HG03439 (cell line): ENCODE data around the gene FAIM2.
"Not testable (repeated sequence)": the region's sequence is repeated elsewhere in the genome, so short reads cannot be mapped to it uniquely, and the experiment has no call there.

Experiments
- ATAC-seq: cut with Tn5 transposase; IDR thresholded peaks from one replicate; pipeline ENCODE4 v1.9.1; 2021; ENCODE audit warnings: mild to moderate bottlenecking, moderate library complexity; ENCODE audit not compliant: unreplicated experiment

The FAIM2 gene

GRCh38 chr12:49867570-49868341 is 35.9 kb downstream of the FAIM2 start:
- no peak for ATAC-seq

DNA sequence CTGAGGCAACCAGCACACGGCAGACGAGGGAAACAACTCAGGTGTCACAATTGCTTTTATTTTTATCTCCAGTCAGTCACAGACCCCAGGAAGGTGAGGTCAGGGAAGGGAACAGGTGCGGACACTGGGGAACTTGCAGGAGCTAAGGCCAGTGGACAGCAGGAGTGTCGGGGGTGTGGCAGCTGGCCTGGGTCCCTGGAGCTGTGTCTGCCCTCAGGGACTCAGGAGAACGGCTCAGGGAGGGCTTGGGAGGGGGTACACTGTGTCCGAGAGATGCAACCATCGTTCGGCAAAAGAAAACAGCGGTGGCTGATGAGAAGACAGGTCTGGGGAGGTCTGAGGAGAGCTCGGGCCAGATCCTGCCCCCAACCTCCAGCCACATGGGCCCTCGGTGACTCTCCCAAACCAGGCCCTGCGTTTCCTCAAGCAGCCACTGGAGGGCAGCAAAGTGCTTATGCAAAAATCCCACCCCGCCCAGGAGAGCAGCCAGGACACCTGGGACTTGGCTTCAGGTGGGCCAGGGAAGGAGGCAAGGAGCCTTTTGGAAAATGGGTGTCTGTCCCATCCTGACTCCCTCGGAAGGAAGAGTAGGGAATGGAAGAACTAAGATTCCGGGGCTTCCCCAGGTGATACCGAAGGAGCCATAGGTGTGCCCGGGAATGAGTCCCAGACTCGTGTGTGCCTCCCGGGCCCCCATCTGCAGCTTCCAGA is 36.7 kb downstream of the FAIM2 start:
- peak; percentile 61 for ATAC-seq

GRCh38 chr12:49865782-49866135 is 37.9 kb downstream of the FAIM2 start:
- no peak for ATAC-seq

DNA sequence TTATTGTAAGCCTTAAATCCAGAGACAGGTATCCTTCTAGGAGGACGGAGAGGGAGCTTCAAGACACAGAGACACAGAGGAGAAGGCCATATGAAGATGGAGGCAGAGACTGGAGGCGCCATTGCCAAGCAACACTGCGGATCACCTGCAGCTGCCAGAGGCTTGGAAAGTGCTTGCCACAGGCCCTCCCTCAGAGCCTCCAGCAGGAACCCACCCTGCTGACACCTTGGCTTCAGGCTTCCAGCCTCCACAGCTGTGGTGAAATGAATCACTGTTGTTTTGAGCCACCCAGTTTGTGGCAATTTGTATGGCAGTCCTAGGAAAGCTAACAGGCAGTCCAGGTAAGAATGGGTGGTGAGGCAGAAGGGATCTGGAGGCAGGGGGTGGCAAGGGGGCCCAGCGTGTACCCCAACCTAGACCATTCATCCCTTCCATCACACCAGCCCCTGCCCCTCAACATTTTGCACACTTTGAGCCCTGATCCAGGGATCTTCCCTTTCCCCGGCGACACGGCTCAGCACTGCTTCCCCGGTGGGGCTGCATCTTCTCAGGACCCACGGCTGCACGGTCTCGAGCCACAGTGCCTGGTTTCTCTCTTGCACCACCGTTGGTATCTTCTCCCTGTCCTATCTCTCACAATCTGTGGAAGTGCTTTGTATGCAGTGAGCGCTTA is 38.5 kb downstream of the FAIM2 start:
- ATAC-seq = no peak

DNA sequence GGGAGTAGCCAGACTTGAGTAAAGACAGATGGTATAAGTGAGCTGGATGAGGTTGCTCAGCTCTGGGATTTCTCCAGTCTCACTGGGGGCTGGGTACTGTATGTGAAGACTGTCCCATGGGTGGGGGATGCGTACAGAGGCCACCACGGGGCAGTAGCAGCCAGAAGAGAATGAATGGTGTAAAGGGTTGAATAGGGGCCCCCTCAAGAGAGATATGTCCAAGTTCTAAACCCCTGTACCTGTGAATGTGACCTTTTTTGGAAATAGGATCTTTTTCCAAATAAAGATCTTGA is 39.0 kb downstream of the FAIM2 start:
- ATAC-seq = no peak

DNA sequence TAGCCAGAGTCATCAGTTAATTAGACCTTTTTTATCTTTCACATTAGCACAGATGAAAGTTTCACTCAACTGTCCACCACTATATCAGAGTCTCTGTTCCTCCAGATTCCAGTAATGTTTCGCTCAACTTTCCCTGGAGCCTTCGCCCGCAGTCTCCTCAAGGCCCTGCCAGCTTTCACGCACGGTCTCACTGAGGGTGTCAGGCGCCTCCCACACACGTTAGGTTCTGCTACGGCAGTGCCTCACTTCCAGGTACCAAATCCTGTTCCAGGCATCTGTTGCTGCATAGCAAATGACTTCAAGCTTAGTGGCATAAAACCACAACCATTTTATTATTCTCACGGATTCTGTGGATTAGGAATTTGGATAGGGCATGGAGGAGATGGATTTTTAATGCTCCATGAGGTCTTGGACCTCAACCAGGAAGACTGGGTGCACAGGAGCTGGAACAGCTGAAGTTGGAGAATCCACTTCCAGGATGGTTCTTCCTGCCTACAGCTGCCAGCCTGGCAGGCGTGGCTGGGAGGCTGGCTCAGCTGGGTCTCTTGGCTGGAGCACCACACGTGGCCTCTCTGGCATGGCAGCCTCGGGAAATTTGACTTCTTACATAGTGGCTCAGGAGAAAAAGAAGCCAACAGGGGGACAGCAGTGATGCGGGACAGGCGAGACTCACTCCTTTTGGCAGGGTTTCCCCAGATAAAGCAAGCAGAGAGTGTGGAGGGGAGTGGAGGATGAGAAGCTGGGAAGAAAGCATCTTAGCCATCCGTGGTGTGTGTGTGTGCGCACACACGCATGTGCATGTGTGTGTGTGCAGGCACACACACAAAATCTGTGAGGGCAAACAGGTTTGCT is 39.5 kb downstream of the FAIM2 start:
- no peak for ATAC-seq

GRCh38 chr12:49860921-49861320 is 42.8 kb downstream of the FAIM2 start:
- ATAC-seq = not testable (repeated sequence)

GRCh38 chr12:49855890-49856289 is 47.8 kb downstream of the FAIM2 start:
- not testable (repeated sequence) for ATAC-seq

DNA sequence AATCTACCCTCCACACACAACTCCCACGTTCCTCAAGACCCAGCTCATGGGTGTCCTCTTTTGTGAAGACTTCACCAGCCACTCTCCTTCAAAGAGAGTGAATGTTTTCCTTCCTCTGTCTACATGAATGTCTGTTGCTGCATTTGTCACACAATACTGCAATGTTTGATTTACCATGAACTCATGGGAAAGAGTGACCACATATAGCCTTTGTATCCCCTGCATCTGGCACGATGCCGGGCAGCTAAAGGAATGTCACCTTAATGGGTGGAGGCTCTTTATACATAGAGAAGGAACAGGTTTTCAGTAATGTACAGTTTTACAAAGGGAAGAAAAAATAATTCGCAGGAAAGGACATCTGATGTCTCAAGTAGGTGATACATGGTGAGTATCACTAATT is 48.7 kb downstream of the FAIM2 start:
- ATAC-seq = no peak

DNA sequence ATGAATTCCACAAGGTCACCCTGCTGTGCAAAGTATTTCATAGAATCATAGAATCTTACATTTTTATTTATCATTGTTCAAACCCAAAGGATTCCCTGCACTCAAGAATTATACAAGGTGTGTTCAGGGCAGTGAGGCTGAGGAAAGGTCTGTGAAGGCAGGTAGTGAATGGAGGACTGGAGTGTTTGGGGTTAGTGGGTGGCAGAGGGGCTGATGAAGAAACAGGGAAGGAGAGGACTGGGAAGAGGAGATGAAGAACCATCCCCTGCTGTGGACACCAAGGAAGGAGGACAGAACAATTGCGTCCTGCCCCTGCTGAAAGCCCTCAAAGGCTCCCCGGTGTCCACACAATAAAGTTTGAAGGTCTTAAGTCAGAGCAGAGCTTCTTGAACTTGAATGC is 50.0 kb downstream of the FAIM2 start:
- no peak for ATAC-seq

DNA sequence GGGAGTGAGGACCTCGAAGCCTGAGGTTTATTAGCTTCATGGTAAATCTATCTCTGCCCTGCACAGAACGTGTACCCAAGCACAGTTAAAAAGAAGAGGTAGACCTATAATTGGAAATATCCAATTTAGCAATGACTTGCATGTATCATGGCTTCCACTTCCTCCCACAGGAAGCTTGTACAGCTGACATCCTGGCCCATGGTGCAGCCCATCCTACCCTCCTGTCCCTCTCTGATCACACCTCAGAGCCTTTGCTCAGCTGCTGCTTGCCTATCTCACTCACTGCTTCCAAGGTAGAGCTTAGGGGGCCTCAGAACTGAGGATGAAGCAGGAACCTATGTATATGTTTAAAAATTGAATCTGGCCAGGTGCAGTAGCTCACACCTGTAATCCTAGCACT is 56.5 kb downstream of the FAIM2 start:
- no peak for ATAC-seq

DNA sequence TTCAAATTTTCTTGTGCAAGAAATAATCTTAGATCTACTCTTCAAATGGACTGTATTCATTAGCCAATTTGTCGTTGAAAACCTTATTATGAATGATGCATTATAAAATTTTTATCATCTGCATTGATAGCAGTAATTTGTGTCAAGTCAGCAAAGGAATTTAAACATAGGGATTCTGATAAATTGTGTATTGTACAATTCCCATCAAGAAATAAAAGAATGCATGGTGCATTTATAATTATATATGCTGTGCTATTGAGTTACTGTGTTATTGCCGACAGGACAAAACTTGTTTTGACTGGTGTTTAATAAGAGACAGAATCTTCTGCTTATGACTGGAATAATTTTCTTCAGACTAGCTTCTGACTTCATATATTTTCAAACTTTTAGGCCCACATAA is 57.7 kb downstream of the FAIM2 start:
- no peak for ATAC-seq

DNA sequence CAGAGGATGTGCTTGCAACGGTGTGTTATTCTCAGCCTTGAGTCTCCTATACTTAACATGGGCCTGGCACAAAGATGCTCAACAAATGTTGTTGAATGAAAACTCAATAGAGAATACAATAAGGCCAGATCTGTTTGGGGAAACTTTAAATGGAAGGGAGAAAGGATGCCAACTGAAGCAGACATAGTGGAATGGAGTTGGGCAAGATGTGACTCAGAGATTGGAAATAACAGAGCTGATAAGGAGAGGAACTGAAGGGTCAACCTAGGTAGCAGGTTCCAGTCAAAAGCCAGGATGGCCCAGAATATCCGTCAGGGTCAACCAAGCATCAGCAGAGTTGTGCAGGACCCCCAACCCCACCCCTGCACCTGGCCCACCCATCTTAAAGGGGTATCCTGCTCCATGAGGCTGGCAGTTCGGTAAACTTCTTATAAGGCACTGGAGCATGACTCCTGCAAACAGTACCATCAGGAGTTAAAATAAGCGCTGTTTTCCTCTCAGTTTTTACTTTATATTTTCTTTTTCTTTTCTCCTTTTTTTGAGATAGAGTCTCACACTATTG is 59.7 kb downstream of the FAIM2 start:
- ATAC-seq = no peak

GRCh38 chr12:49843411-49843810 is 60.3 kb downstream of the FAIM2 start:
- ATAC-seq = no peak

DNA sequence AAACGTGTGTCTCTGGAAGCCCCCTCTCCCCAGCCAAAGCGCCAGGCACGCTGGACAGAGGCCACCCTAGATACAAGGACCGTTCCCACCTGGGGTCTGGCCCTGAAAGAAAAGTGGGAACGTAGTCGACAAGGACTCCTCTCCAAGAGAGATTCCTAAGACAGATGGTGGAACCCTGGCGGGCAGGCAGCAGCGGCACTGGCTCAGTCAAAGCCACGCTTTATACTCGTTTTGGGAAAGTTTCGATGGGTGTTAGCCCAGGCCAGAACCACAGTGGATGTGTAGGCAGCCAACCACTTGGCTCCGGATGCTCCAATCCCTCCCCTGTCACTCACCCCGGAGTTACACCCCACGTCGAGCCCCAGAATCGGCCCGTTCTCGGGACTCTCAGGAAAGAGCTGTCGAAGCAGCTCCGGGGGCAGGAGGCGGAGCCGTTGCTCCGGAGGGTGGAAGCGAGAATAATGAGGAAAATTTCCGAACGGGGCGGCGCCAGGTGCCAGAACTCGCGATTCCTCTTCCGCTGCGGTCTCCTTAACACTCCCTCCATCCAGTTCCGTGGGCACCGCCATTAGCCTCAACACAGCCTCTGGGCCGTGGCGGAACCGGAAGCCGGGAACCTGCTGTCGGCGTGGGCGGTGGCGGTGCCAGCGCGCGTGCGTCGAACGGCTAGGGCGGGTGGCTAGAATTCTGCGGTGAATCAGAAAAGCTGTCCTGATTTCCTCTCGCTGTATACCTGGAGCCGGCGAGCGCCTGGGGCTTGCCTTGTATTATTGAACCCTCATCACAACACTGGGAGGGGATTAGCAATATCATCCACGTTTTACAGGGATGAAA is 61.0 kb downstream of the FAIM2 start, which contains the start of gene BCDIN3D:
BCDIN3D (minus strand) TSS at position 588 of the 834 bp plus-strand sequence; CDS start at position 569, 19 bp downstream.
- peak; percentile 89 for ATAC-seq

DNA sequence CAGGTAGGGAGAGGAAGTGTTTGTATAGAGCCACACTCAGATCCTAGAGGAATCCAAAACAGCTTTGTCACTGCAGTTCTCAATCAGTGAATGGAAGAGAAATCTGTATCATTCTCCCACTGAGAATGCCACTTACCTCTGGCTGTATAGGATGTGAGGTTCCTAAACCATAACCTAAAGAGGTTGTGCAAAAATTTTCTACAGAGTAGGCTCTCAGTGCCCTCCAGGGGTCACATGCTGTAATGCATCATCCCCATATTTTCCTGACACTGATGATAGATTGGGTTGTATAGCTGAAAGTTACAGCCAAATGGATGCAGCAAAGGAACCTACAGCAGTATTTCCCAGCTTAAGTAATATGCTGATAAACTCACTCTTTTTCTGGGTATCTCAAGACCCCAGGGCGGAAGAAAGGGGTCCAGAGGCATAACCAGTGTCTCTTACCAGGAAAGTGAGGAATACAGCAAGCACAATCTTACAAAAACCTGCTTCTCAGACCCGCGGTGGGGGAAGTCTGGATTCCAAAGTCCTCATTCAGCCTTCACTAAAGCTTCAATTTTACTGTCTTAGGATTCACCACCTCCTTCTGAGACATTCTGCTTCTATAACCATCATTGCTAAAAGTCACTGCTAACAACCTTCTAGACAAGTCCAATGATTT is 64.6 kb downstream of the FAIM2 start:
- no peak for ATAC-seq

GRCh38 chr12:49832836-49833421 is 70.8 kb downstream of the FAIM2 start:
- ATAC-seq = no peak

DNA sequence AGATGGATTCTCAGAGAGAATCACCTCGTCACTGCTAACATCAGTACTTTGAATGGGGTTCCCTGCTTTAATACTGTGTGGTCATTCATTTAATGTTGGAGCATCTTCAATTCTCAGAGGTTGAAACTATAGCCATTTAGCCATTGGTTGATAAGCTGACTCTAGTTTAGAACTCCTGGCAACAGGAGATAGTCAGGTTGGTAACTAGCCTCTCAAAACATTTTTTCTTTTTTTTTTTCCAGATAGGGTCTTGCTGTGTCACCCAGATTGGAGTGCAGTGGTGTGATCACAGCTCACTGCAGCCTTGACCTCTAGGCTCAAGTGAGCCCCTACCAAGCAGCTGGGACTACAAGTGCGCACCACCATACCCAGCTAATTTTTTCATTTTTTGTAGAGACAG is 72.0 kb downstream of the FAIM2 start:
- ATAC-seq = no peak
